Measurements from ENCODE around the gene DAZAP1.

- no peak; the same call in 1 of the 2 replicates for TF ChIP-seq CTCF (conservative IDR thresholded peaks at IDR 0.05)
- TF ChIP-seq EZH2 (IDR thresholded peaks at IDR 0.05; ENCODE audit: low read depth) = no peak
Observed at GRCh38 chr19:1401889-1402217, 5.5 kb upstream of the DAZAP1 start.

All from PC-9 (cell line).